K562 treated with DMSO at 1 percent for 12 hours (cell line): Measurements from ENCODE around the gene P2RY2. TPM values are rescaled to one million over a fixed set of nuclear protein-coding genes. Genes with fewer than 3 reads are reported as not detected.

Source experiments
- total RNA-seq: library from RNA; unstranded; fragments of 300-600 nt; gene quantifications from 2 replicates; pipeline ENCODE4 v1.2.3, GENCODE V29; 2022; ENCODE audit not compliant: insufficient read depth

Gene P2RY2
- not detected in 2 replicates for total RNA-seq

GRCh38 chr11:73218106-73218829 is at the start of gene P2RY2:
Gene P2RY2 (plus strand): TSS chr11:73218281. CDS start chr11:73234160, 15,879 bp downstream.

GRCh38 chr11:73271936-73272679 is 54.0 kb downstream of the P2RY2 start, which contains the start of gene P2RY6:
Gene P2RY6 (plus strand): TSS chr11:73272338. CDS start chr11:73296519, 24,181 bp downstream.

Other genes starting within 250 kb of the P2RY2 start
- 4.8 and 13.5 TPM in 2 replicates for gene FCHSD2, start 76.0 kb upstream of the P2RY2 start, total RNA-seq
- gene P2RY6, start 54.1 kb downstream of the P2RY2 start, total RNA-seq = not detected in 2 replicates
- gene ARHGEF17, start 90.0 kb downstream of the P2RY2 start, total RNA-seq = 0.15 TPM in 1 of 2 replicates, not detected in the other
- 14.9 and 18.1 TPM in 2 replicates for gene RELT, start 158.1 kb downstream of the P2RY2 start, total RNA-seq